GM21528 (cell line): ENCODE results near the gene RHOB.

Experiments used
- ATAC-seq: cut with Tn5 transposase; IDR thresholded peaks from one replicate; pipeline ENCODE4 v1.9.1; 2021; ENCODE audit warnings: mild to moderate bottlenecking, moderate library complexity; ENCODE audit not compliant: unreplicated experiment, low FRiP score

Gene RHOB

GRCh38 chr2:20421988-20422370, 24.9 kb upstream of the RHOB start:
- ATAC-seq, result no peak

GRCh38 chr2:20422402-20423271, 24.2 kb upstream of the RHOB start:
- no peak for ATAC-seq

- no peak for ATAC-seq
These were observed 23.5 kb upstream of the RHOB start for GRCh38 chr2:20423359-20423758.

GRCh38 chr2:20423847-20424246, 23.0 kb upstream of the RHOB start:
- no peak for ATAC-seq

GRCh38 chr2:20424300-20425290, 22.3 kb upstream of the RHOB start:
- ATAC-seq, result peak; percentile 73

- no peak for ATAC-seq
These were observed 21.4 kb upstream of the RHOB start for GRCh38 chr2:20425371-20425881.

- ATAC-seq, result no peak
These were observed 21.0 kb upstream of the RHOB start for GRCh38 chr2:20425884-20426283.

- no peak for ATAC-seq
These were observed 18.8 kb upstream of the RHOB start for GRCh38 chr2:20427931-20428526.

GRCh38 chr2:20428717-20429490, 18.0 kb upstream of the RHOB start:
- no peak for ATAC-seq

GRCh38 chr2:20429528-20429927, 17.3 kb upstream of the RHOB start:
- peak; percentile 57 for ATAC-seq

GRCh38 chr2:20430035-20430434, 16.8 kb upstream of the RHOB start:
- ATAC-seq, result no peak

GRCh38 chr2:20430461-20431300, 16.2 kb upstream of the RHOB start:
- no peak for ATAC-seq

GRCh38 chr2:20431301-20431698, 15.6 kb upstream of the RHOB start:
- ATAC-seq, result no peak

GRCh38 chr2:20431772-20432171, 15.1 kb upstream of the RHOB start:
- ATAC-seq, result no peak

GRCh38 chr2:20432714-20433113, 14.2 kb upstream of the RHOB start:
- ATAC-seq, result no peak

- ATAC-seq, result no peak
These were observed 13.6 kb upstream of the RHOB start for GRCh38 chr2:20433249-20433648.

GRCh38 chr2:20433946-20434553, 12.8 kb upstream of the RHOB start:
- no peak for ATAC-seq

- no peak for ATAC-seq
These were observed 12.1 kb upstream of the RHOB start for GRCh38 chr2:20434588-20435294.
